K562 (cell line): Measurements from ENCODE around the gene BLVRA. TPM values are rescaled to one million over a fixed set of nuclear protein-coding genes. Genes with fewer than 3 reads are reported as not detected.

Experiments
- ARID1B ChIP-seq: fragments of 450-650 bp; IDR thresholded peaks from 2 replicates; pipeline ENCODE4 v1.6.1; 2016; ENCODE audit warnings: antibody characterized with exemption, mild to moderate bottlenecking, inconsistent platforms
- BCOR ChIP-seq: fragments of 450-650 bp; IDR thresholded peaks from 2 replicates; pipeline ENCODE4 v1.6.1; 2016
- BRD9 ChIP-seq: fragments of 450-650 bp; IDR thresholded peaks from 2 replicates; pipeline ENCODE4 v1.6.1; 2018; ENCODE audit warnings: low read depth; ENCODE audit not compliant: partially characterized antibody
- CBFA2T3 ChIP-seq: fragments of 450-650 bp; IDR thresholded peaks from 2 replicates; pipeline ENCODE4 v1.6.1; 2017
- FIP1L1 ChIP-seq: fragments of 200-400 bp; formaldehyde crosslinking; IDR thresholded peaks from 2 replicates; pipeline ENCODE4 v1.6.1; 2018; ENCODE audit warnings: mild to moderate bottlenecking, low read depth, low read length; ENCODE audit not compliant: poor library complexity, severe bottlenecking
- HMBOX1 ChIP-seq: sonication (generic); IDR thresholded peaks from 2 replicates; pipeline ENCODE4 v1.6.1; 2016
- HMGN3 ChIP-seq: IDR thresholded peaks from 2 replicates; pipeline ENCODE4 v1.6.1; 2011; ENCODE audit warnings: borderline replicate concordance, low read depth, mild to moderate bottlenecking, mixed read lengths, low read length; ENCODE audit not compliant: insufficient read length; ENCODE audit errors: extremely low read depth
- IFI16 ChIP-seq: fragments of 250-450 bp; sonication (Bioruptor Pico); IDR thresholded peaks from 2 replicates; pipeline ENCODE4 v2.1.2; 2022; ENCODE audit warnings: mild to moderate bottlenecking, inconsistent platforms
- MECOM ChIP-seq: fragments of 250-450 bp; sonication (Bioruptor Pico); IDR thresholded peaks from 2 replicates; pipeline ENCODE4 v1.8.0; 2022; ENCODE audit warnings: inconsistent platforms
- MEF2A ChIP-seq: IDR thresholded peaks from 2 replicates; pipeline ENCODE4 v1.6.1; 2011; ENCODE audit warnings: low read depth, mild to moderate bottlenecking, low read length, moderate library complexity; ENCODE audit not compliant: control insufficient read depth
- MEIS2 ChIP-seq: fragments of 450-650 bp; IDR thresholded peaks from 2 replicates; pipeline ENCODE4 v1.6.1; 2014; ENCODE audit warnings: mild to moderate bottlenecking; ENCODE audit not compliant: partially characterized antibody
- NFE2 ChIP-seq: IDR thresholded peaks from 2 replicates; pipeline ENCODE4 v1.6.1; 2014; ENCODE audit warnings: antibody characterized with exemption, low read depth
- RAD21 ChIP-seq, 2 experiments: fragments of 250-450 bp in 1 of 2; fragments of 450-650 bp in 1 of 2; sonication (Bioruptor Pico) in 1 of 2; formaldehyde crosslinking in 1 of 2; IDR thresholded peaks in 1 of 2; conservative IDR thresholded peaks in 1 of 2; 2 replicates each; pipeline versions ENCODE4 v1.4.0 to v1.8.0; 2020 to 2022; ENCODE audit warnings: mild to moderate bottlenecking in 2 of 2, moderate library complexity in 1 of 2
- SNRNP70 ChIP-seq: fragments of 200-400 bp; formaldehyde crosslinking; optimal IDR thresholded peaks from 2 replicates; pipeline ENCODE3; 2017; ENCODE audit warnings: low read depth, low read length
- UBTF ChIP-seq, 2 experiments: IDR thresholded peaks; 2 replicates each; pipeline ENCODE4 v1.6.1; 2012; ENCODE audit warnings: improper control_type of control experiment in 2 of 2, low read depth in 2 of 2, low read length in 2 of 2, borderline replicate concordance in 1 of 2
- XRCC5 ChIP-seq: fragments of 200-400 bp; formaldehyde crosslinking; IDR thresholded peaks from 2 replicates; pipeline ENCODE4 v1.6.1; 2017; ENCODE audit warnings: low read depth, mild to moderate bottlenecking, low read length
- polyA plus RNA-seq, 8 experiments: library from polyadenylated mRNA; depleted of rRNA in 4 of 8; stranded (reverse) in 5 of 8; unstranded in 3 of 8; fragments of >200 nt; fragmentation: Nextera tagmentation in 2 of 8; fragmentation: Illumina TruSeq in 1 of 8; extraction: Ambion mirVana in 2 of 8; extraction: Trizol in 1 of 8; gene quantifications; 2 replicates each; pipeline versions ENCODE4 v1.2.1 to v1.2.3, GENCODE V29; 2011 to 2014; ENCODE audit warnings: inconsistent platforms in 1 of 8, missing spikeins in 1 of 8
- total RNA-seq, 7 experiments: library from RNA; depleted of rRNA in 6 of 7; stranded (reverse); fragments of >200 nt in 6 of 7; fragmentation: Illumina TruSeq in 2 of 7; extraction: Trizol in 2 of 7; gene quantifications; 2 replicates each; pipeline versions ENCODE4 v1.2.1 to v1.2.3, GENCODE V29; 2011 to 2021; ENCODE audit warnings: low replicate concordance in 1 of 7
- TF ChIP-seq, protein P1 (sequence below): sonication (generic); formaldehyde crosslinking; IDR thresholded peaks from 2 replicates; pipeline ENCODE4 v1.8.0; 2023; ENCODE audit warnings: mild to moderate bottlenecking, missing genetic modification reagents
- TF ChIP-seq, protein P2 (sequence below), 2 experiments: IDR thresholded peaks in 1 of 2; conservative IDR thresholded peaks in 1 of 2; 2 replicates each; pipeline ENCODE4 v1.6.1; 2016; ENCODE audit warnings: low read depth in 2 of 2, mild to moderate bottlenecking in 1 of 2, missing compliant biosample characterization in 1 of 2, missing genetic modification characterization in 1 of 2, moderate library complexity in 1 of 2

The BLVRA gene
- total and polyA plus RNA-seq, 9 of the 15 experiments (the other 6 are each of a cell fraction or from before 2014, with no cell fraction given): 48.5 to 147 (median 61.5) TPM

DNA sequence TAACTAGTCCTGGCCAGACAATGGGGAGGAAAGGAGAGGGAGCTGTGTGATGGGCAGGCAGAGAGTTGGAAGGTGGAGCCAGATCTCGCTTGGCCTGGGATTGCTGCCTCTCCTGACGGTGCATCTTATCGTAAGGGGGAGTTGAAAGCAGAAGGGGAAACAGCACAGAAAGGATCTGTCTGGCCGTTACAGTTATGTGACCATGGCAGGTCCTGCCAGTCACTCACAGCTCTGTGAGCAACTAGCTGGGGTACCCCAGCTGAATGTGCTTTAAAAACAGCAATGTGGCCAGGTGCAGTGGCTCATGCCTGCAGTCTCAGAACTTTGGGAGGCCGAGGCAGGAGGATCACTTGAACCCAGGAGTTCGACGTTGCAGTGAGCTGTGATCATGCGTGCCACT is 8.1 kb downstream of the BLVRA start (continued):
- TF ChIP-seq, protein P1, sequence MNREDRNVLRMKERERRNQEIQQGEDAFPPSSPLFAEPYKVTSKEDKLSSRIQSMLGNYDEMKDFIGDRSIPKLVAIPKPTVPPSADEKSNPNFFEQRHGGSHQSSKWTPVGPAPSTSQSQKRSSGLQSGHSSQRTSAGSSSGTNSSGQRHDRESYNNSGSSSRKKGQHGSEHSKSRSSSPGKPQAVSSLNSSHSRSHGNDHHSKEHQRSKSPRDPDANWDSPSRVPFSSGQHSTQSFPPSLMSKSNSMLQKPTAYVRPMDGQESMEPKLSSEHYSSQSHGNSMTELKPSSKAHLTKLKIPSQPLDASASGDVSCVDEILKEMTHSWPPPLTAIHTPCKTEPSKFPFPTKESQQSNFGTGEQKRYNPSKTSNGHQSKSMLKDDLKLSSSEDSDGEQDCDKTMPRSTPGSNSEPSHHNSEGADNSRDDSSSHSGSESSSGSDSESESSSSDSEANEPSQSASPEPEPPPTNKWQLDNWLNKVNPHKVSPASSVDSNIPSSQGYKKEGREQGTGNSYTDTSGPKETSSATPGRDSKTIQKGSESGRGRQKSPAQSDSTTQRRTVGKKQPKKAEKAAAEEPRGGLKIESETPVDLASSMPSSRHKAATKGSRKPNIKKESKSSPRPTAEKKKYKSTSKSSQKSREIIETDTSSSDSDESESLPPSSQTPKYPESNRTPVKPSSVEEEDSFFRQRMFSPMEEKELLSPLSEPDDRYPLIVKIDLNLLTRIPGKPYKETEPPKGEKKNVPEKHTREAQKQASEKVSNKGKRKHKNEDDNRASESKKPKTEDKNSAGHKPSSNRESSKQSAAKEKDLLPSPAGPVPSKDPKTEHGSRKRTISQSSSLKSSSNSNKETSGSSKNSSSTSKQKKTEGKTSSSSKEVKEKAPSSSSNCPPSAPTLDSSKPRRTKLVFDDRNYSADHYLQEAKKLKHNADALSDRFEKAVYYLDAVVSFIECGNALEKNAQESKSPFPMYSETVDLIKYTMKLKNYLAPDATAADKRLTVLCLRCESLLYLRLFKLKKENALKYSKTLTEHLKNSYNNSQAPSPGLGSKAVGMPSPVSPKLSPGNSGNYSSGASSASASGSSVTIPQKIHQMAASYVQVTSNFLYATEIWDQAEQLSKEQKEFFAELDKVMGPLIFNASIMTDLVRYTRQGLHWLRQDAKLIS (CRISPR knock-in tag): no peak
- peak; percentile 49; the same call in 1 of the 2 replicates for TF ChIP-seq BCOR
- TF ChIP-seq FIP1L1: no peak
- TF ChIP-seq RAD21 (CRISPR knock-in tag; conservative IDR thresholded peaks at IDR 0.05 in 1 of 2, IDR thresholded peaks at IDR 0.05 in 1 of 2): peak in 1 of 2 experiments; percentile 13; a peak in 1 of 4 replicates
- no peak for TF ChIP-seq XRCC5
- no peak for TF ChIP-seq IFI16 (CRISPR knock-in tag)
- TF ChIP-seq MECOM: no peak
- peak; percentile 38; the same call in 1 of the 2 replicates for TF ChIP-seq CBFA2T3
- no peak for TF ChIP-seq HMGN3
- no peak for TF ChIP-seq SNRNP70
- peak; percentile 48; the same call in 1 of the 2 replicates for TF ChIP-seq NFE2
- TF ChIP-seq UBTF (IDR thresholded peaks at IDR 0.05; ENCODE audit: borderline replicate concordance in 1 of 2, low read depth in 2 of 2, low read length in 2 of 2): peak in 1 of 2 experiments; percentile 38; a peak in 1 of 4 replicates
- TF ChIP-seq ARID1B: peak; percentile 43
- TF ChIP-seq, protein P2, sequence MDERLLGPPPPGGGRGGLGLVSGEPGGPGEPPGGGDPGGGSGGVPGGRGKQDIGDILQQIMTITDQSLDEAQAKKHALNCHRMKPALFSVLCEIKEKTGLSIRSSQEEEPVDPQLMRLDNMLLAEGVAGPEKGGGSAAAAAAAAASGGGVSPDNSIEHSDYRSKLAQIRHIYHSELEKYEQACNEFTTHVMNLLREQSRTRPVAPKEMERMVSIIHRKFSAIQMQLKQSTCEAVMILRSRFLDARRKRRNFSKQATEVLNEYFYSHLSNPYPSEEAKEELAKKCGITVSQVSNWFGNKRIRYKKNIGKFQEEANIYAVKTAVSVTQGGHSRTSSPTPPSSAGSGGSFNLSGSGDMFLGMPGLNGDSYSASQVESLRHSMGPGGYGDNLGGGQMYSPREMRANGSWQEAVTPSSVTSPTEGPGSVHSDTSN (CRISPR knock-in tag; IDR thresholded peaks at IDR 0.05; ENCODE audit: low read depth): 0 out of 2 replicates have a peak, but pooled peaks have one; percentile 13
- TF ChIP-seq, protein P2 (tag; conservative IDR thresholded peaks at IDR 0.05; ENCODE audit: low read depth): no peak
- TF ChIP-seq BRD9: no peak
- TF ChIP-seq HMBOX1: peak; percentile 59
- no peak for TF ChIP-seq MEF2A
- peak; percentile 51 for TF ChIP-seq MEIS2
- TF ChIP-seq, all 486 proteins: peak for 17
